Dermis microvascular lymphatic vessel endothelial cell (primary cell): ENCODE measurements around the gene SCARB2. TPM values are rescaled to one million over a fixed set of nuclear protein-coding genes. Genes with fewer than 3 reads are reported as not detected.

ENCODE experiments used
- DNase-seq, 2 donors: peaks; one replicate each; pipeline versions ENCODE4 v3.0.0 to v3.0.0-alpha.2; 2010; ENCODE audit warnings: low read depth in 2 of 2
- total RNA-seq: library from RNA; depleted of rRNA; stranded (reverse); fragments of >200 nt; gene quantifications from 2 replicates; pipeline ENCODE4 v1.2.1, GENCODE V29; 2014

SCARB2 gene
- total RNA-seq, 1 donor from 2014 or later = 156 TPM

- DNase-seq = no peak
Observed at GRCh38 chr4:76155979-76156378, 57.6 kb downstream of the SCARB2 start.

- DNase-seq = no peak
Observed at GRCh38 chr4:76153356-76153755, 60.3 kb downstream of the SCARB2 start.

GRCh38 chr4:76148142-76148865 is 65.3 kb downstream of the SCARB2 start, which contains the start of gene NUP54:
Gene NUP54, minus strand, starts transcription at chr4:76148397. Its CDS starts 23 bp downstream, at chr4:76148374.
- DNase-seq = peak; percentile 90 to 96

DNA sequence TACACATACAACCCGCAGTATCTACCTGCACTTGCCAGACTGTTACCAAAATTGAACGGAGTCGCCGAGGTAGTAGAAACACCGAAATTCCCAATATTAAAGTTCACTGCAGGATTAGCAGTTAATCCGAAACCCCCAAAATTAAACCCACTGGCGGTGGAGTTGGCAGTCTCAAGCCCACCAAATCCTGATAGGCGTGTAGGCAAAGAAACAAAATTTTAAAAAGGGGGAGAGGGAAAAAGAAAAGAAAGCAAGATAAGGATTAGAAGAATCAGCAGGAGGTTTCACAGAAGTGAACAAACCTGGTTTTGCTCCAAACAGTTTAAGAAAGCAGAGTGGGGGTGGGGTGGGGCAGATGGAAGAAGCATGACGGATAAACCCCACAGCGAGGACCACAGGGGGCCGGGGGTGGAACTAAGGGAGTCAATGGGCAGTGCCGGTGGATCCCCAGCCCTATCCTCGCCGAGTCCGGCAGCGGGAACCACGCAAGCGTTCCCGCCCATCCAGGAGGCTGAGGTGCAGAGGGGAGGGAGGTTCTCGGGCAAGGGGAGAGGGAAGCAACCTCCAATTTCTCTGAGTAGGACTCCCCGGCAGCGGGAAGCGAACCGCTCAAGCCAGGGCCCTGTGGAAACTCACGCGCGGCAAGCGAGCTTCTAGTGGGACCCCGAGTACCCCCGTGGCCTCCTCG is 66.0 kb downstream of the SCARB2 start:
- DNase-seq = peak; percentile 54 to 86

GRCh38 chr4:76144546-76144945 is 69.1 kb downstream of the SCARB2 start:
- no peak for DNase-seq

DNA sequence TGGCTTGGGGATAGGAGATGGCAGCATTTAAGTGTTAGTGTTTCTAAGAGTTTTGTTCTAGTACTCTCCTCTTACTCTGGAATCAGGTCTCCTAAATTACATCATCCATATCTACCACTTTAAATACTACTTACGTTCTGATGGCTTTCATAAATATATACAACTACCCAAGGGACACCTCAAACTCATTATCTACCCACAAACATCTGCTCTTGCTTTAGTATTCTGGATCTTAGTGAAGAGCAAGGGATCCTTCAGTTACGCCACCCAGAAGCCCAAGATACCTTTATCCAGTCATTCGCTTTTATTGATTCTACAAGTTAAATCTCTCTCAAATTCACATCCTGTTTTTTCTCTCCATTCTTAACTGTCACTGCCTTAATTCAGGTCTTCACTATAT is 72.4 kb downstream of the SCARB2 start:
- DNase-seq = no peak

DNA sequence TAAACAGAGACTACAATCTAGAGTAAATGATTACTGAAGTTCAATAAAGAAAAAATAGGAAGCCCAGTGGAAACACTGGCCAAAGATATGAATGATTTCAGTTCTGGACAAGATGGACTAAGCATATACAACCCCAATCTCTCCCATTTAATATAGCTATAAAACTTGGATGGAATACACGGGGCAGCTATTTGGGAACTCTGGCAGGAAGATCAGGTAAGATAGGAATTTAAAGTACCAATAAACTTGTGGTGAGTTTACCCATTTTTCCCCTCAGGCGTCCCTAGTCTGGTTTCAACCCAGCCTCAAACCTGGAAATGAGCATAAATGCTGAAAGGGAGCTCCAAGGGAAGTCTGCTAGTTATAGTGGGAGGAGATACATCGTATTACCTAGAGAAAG is 85.9 kb downstream of the SCARB2 start:
- no peak for DNase-seq

DNA sequence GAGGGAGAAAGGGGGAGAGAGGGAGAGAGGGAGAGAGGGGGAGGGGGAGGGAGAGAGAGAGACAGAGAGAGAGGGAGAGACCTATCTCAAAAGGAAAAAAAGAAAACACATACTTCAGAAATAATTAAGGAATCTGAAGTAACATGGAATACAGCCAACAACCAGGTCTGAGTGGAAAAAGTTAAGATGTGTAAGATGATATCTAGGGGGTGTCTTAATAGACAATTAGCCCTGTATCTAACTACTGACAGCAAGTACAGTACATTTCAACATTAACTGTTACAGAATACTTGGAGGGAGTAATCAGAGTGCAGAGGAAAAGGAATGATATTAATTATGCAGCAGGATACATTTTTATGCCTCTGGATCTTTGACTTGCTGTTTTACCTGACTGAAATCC is 87.8 kb downstream of the SCARB2 start:
- no peak for DNase-seq

DNA sequence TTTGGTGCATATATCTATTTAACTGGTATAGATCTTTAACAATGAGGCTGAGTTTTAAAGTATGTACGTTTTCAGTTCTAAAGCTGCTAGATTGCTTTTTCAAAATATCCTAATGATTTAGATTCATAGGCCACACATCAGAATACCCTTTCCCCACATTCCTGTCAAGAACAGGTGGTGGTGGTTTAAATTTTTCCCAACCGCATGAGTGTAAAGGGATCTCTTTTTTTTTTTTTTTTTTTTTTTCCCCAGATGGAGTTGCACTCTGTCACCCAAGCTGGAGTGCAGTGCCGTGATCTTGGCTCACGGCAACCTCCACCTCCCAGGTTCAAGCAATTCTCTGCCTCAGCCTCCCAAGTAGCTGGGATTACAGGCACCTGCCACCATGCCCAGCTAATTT is 93.4 kb downstream of the SCARB2 start:
- DNase-seq = no peak

- no peak for DNase-seq
Observed at GRCh38 chr4:76117536-76117935, 96.1 kb downstream of the SCARB2 start.

DNA sequence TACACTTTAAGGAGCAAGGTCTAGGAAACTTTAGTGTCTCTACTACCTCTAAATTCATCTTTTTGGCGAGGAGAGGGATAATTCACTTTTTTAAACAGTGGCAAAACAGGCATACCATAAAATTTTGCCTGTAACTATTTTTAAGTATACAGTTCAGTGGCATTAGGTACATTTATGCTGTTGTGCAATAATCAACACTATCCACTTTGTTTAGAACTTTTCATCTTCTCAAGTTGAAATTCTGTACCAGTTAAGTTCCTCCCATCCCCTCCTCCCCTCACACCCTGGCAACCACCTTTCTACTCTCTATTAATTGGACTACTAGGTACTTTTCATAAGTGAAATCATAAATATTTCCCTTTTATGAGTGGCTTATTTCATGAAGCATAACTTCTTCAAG is 96.8 kb downstream of the SCARB2 start:
- DNase-seq = no peak

Other genes with a start within 250 kb of the SCARB2 start
- gene SDAD1, start 222.9 kb downstream of the SCARB2 start, total RNA-seq = 16.8 and 23.5 TPM in 2 replicates
- not detected in 2 replicates for gene CXCL9, start 206.3 kb downstream of the SCARB2 start, total RNA-seq
- 0.13 and 0.25 TPM in 2 replicates for gene CXCL10, start 190.3 kb downstream of the SCARB2 start, total RNA-seq
- gene CXCL11, start 177.8 kb downstream of the SCARB2 start, total RNA-seq = 0.26 and 0.51 TPM in 2 replicates
- not detected in 2 replicates for gene ART3, start 139.1 kb downstream of the SCARB2 start, total RNA-seq
- gene NUP54, start 65.4 kb downstream of the SCARB2 start, total RNA-seq = 43.4 and 51.9 TPM in 2 replicates
- gene FAM47E, start 37.9 kb upstream of the SCARB2 start, total RNA-seq = 0.13 and 0.26 TPM in 2 replicates
- 0.89 and 1.9 TPM in 2 replicates for gene STBD1, start 92.9 kb upstream of the SCARB2 start, total RNA-seq
- gene CCDC158, start 207.3 kb upstream of the SCARB2 start, total RNA-seq = not detected in 2 replicates
- 0.13 TPM in 2 replicates for gene SHROOM3, start 221.4 kb upstream of the SCARB2 start, total RNA-seq